Erythroblast (primary cell): ENCODE data around the gene KCNA1.

Experiments
- GATA1 ChIP-seq: IDR thresholded peaks from 2 replicates; pipeline ENCODE4 v1.6.1; 2011; ENCODE audit warnings: low read depth, mild to moderate bottlenecking, control low read depth, low read length, moderate library complexity
- POLR2A ChIP-seq: IDR thresholded peaks from 2 replicates; pipeline ENCODE4 v1.6.1; 2011; ENCODE audit warnings: mild to moderate bottlenecking, low read length

- TF ChIP-seq POLR2A (no peak), GATA1 (no peak)
These were observed 10.3 kb upstream of the KCNA1 start for GRCh38 chr12:4899364-4899763.
